MM.1S (cell line): Measurements from ENCODE around the gene CD300LF.
A peak's percentile ranks its signal among the peaks of the same experiment; 100 is the strongest.

Source experiments
- CTCF ChIP-seq: fragments of 300-600 bp; sonication (generic); IDR thresholded peaks from 2 replicates; pipeline ENCODE4 v1.5.1; 2016; ENCODE audit warnings: antibody characterized with exemption, low read length, mixed read lengths
- EZH2 ChIP-seq: fragments of 300-600 bp; sonication (generic); optimal IDR thresholded peaks from 2 replicates; pipeline ENCODE3; 2017; ENCODE audit warnings: low read depth, mild to moderate bottlenecking, antibody characterized with exemption, low read length, mixed read lengths
- EZH2phosphoT487 ChIP-seq: fragments of 300-600 bp; sonication (generic); IDR thresholded peaks from 2 replicates; pipeline ENCODE4 v1.6.1; 2018; ENCODE audit warnings: antibody characterized with exemption, low read length

DNA sequence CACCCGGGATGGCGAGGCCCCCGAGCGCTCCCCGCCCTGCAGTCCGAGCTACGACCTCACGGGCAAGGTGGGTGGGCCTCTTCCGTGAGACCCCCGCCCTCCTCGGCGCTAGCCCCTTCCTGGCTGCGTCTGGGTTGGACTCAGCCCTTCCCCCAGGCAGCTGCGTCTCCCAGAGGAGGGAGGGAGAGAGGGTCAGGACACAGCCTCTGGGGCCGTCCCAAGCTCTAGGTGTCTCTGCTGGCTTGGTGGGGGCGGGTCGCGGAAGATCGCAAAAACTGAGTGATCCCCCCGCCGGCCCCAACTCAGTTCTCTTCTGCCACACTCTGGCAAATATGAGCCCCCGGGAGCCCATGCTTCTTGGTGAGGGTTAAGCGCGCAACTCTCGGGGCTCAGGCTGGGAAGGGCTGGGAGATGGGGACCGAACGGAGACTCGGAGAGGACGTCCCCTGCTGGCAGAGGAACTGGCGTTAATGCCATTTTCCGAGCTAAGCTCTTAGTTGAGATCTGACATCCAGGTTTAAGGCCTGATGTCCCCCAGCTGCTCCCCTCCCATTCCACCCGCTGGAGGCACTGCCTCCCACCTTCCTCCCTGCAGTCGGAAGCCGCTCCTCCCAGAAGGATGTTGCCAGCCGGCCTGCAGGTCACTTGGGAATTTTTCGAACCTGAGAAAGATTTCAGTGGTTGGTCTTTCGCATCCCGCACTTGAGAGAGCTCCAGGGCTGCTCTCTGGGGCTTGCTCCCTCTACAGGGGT is 24.8 kb upstream of the CD300LF start:
- TF ChIP-seq EZH2phosphoT487, result no peak
- no peak for TF ChIP-seq EZH2
- peak; percentile 68 for TF ChIP-seq CTCF
